Measurements from ENCODE around the gene MAD1L1.

Gene MAD1L1

GRCh38 chr7:1853986-1854865 lies 378.5 kb downstream of the MAD1L1 start:
- no peak overlapping the region for H3K23ac ChIP-seq (ENCODE audit: low read length in 2 of 2)

GRCh38 chr7:1853431-1853985 lies 379.2 kb downstream of the MAD1L1 start:
- Histone ChIP-seq H3K4me1 (ENCODE audit: control insufficient read depth, insufficient read depth, low read depth, low read length) (peaks cover 6% of the 10 kb centered on the region), H2BK5ac (ENCODE audit: low read depth, low read length, poor library complexity, severe bottlenecking) (no peak overlapping the region), H3K18ac (ENCODE audit: low read depth in 1 of 2, low read length in 2 of 2) (no peak overlapping the region), H3K4me3 (ENCODE audit: insufficient read depth in 1 of 2, low read depth in 1 of 2, low read length in 2 of 2) (no peak overlapping the region), H3K23ac (ENCODE audit: low read length in 2 of 2) (no peak overlapping the region), H2BK15ac (ENCODE audit: low read depth, poor library complexity, severe bottlenecking) (no peak overlapping the region), H4K91ac (ENCODE audit: low read length) (no peak overlapping the region), H3K9ac (ENCODE audit: low read length) (no peak overlapping the region), H3K4me2 (ENCODE audit: low read length, poor library complexity, severe bottlenecking) (no peak overlapping the region), H4K8ac (ENCODE audit: low read length) (no peak overlapping the region), H2AK5ac (ENCODE audit: low read length, severe bottlenecking) (no peak overlapping the region), H3K9me3 (ENCODE audit: control insufficient read depth, low read length) (no peaks in the 10 kb centered on the region), H3K79me1 (replicated peaks; ENCODE audit: low read length, poor library complexity, severe bottlenecking) (no peaks in the 10 kb centered on the region), H3K14ac (ENCODE audit: low read length in 2 of 2) (peak overlapping the region in 1 of 2 experiments; percentile 37), H3K27me3 (ENCODE audit: control insufficient read depth in 1 of 2, insufficient read depth in 1 of 2, low read length in 2 of 2) (no peaks in the 10 kb centered on the region), H2AFZ (ENCODE audit: low read depth, low read length) (no peak overlapping the region), H2BK12ac (ENCODE audit: low read length in 2 of 2) (no peak overlapping the region), H3K4ac (ENCODE audit: low read depth in 1 of 2, low read length in 2 of 2) (no peak overlapping the region), H2BK120ac (ENCODE audit: low read depth, low read length) (no peak overlapping the region), H3K36me3 (ENCODE audit: control insufficient read depth in 1 of 2, insufficient read depth in 2 of 2, low read depth in 1 of 2, low read length in 2 of 2) (peaks cover 0 to 24% of the 10 kb centered on the region in 2 experiments), H3K27ac (ENCODE audit: low read length, poor library complexity, severe bottlenecking) (no peak overlapping the region)
- 84% methylated on average over 18 of the region's 18 CpGs for WGBS
- DNase-seq: no peak

More at GRCh38 chr7:1853986-1854865, 378.5 kb downstream of the MAD1L1 start:
- H3K18ac ChIP-seq (ENCODE audit: low read depth in 1 of 2, low read length in 2 of 2): no peak overlapping the region
- H2AK5ac ChIP-seq (ENCODE audit: low read length, severe bottlenecking): no peak overlapping the region
- H3K79me1 ChIP-seq (replicated peaks; ENCODE audit: low read length, poor library complexity, severe bottlenecking): no peaks in the 10 kb centered on the region
- H2BK12ac ChIP-seq (ENCODE audit: low read length in 2 of 2): no peak overlapping the region
- peaks cover 0 to 26% of the 10 kb centered on the region in 2 experiments for H3K36me3 ChIP-seq (ENCODE audit: control insufficient read depth in 1 of 2, insufficient read depth in 2 of 2, low read depth in 1 of 2, low read length in 2 of 2)
- no peaks in the 10 kb centered on the region for H3K9me3 ChIP-seq (ENCODE audit: control insufficient read depth, low read length)
- no peak overlapping the region for H2BK15ac ChIP-seq (ENCODE audit: low read depth, poor library complexity, severe bottlenecking)
- H2BK5ac ChIP-seq (ENCODE audit: low read depth, low read length, poor library complexity, severe bottlenecking): no peak overlapping the region
- H3K4me2 ChIP-seq (ENCODE audit: low read length, poor library complexity, severe bottlenecking): no peak overlapping the region
- no peak overlapping the region for H3K9ac ChIP-seq (ENCODE audit: low read length)
- H4K8ac ChIP-seq (ENCODE audit: low read length): no peak overlapping the region
- H3K14ac ChIP-seq (ENCODE audit: low read length in 2 of 2): no peak overlapping the region
- H3K4ac ChIP-seq (ENCODE audit: low read depth in 1 of 2, low read length in 2 of 2): no peak overlapping the region
- no peak overlapping the region for H3K4me3 ChIP-seq (ENCODE audit: insufficient read depth in 1 of 2, low read depth in 1 of 2, low read length in 2 of 2)
- H3K27ac ChIP-seq (ENCODE audit: low read length, poor library complexity, severe bottlenecking): no peak overlapping the region
- no peak overlapping the region for H2AFZ ChIP-seq (ENCODE audit: low read depth, low read length)
- no peak for DNase-seq
- WGBS: 91% methylated on average over 38 of the region's 38 CpGs
- peaks cover 6% of the 10 kb centered on the region for H3K4me1 ChIP-seq (ENCODE audit: control insufficient read depth, insufficient read depth, low read depth, low read length)
- H3K27me3 ChIP-seq (ENCODE audit: control insufficient read depth in 1 of 2, insufficient read depth in 1 of 2, low read length in 2 of 2): no peaks in the 10 kb centered on the region
- H2BK120ac ChIP-seq (ENCODE audit: low read depth, low read length): no peak overlapping the region
- H4K91ac ChIP-seq (ENCODE audit: low read length): no peak overlapping the region

GRCh38 chr7:1852517-1853430 lies 380.0 kb downstream of the MAD1L1 start:
- H3K9ac ChIP-seq (ENCODE audit: low read length): no peak overlapping the region
- H2BK15ac ChIP-seq (ENCODE audit: low read depth, poor library complexity, severe bottlenecking): no peak overlapping the region
- no peak overlapping the region for H3K4me3 ChIP-seq (ENCODE audit: insufficient read depth in 1 of 2, low read depth in 1 of 2, low read length in 2 of 2)
- H3K4me2 ChIP-seq (ENCODE audit: low read length, poor library complexity, severe bottlenecking): no peak overlapping the region
- no peak overlapping the region for H2BK12ac ChIP-seq (ENCODE audit: low read length in 2 of 2)
- H3K27ac ChIP-seq (ENCODE audit: low read length, poor library complexity, severe bottlenecking): no peak overlapping the region
- peak overlapping the region; percentile 16 for H4K91ac ChIP-seq (ENCODE audit: low read length)
- peaks cover under 1% of the 10 kb centered on the region for H3K79me1 ChIP-seq (replicated peaks; ENCODE audit: low read length, poor library complexity, severe bottlenecking)
- no peak overlapping the region for H3K23ac ChIP-seq (ENCODE audit: low read length in 2 of 2)
- no peak overlapping the region for H2AK5ac ChIP-seq (ENCODE audit: low read length, severe bottlenecking)
- H4K8ac ChIP-seq (ENCODE audit: low read length): no peak overlapping the region
- DNase-seq: no peak
- H3K18ac ChIP-seq (ENCODE audit: low read depth in 1 of 2, low read length in 2 of 2): no peak overlapping the region
- no peaks in the 10 kb centered on the region for H3K27me3 ChIP-seq (ENCODE audit: control insufficient read depth in 1 of 2, insufficient read depth in 1 of 2, low read length in 2 of 2)
- no peaks in the 10 kb centered on the region for H3K9me3 ChIP-seq (ENCODE audit: control insufficient read depth, low read length)
- no peak overlapping the region for H2AFZ ChIP-seq (ENCODE audit: low read depth, low read length)
- no peak overlapping the region for H3K4ac ChIP-seq (ENCODE audit: low read depth in 1 of 2, low read length in 2 of 2)
- H3K14ac ChIP-seq (ENCODE audit: low read length in 2 of 2): peak overlapping the region in 1 of 2 experiments; percentile 29
- H2BK120ac ChIP-seq (ENCODE audit: low read depth, low read length): no peak overlapping the region
- H2BK5ac ChIP-seq (ENCODE audit: low read depth, low read length, poor library complexity, severe bottlenecking): no peak overlapping the region
- H3K36me3 ChIP-seq (ENCODE audit: control insufficient read depth in 1 of 2, insufficient read depth in 2 of 2, low read depth in 1 of 2, low read length in 2 of 2): peaks cover 0 to 22% of the 10 kb centered on the region in 2 experiments
- H3K4me1 ChIP-seq (ENCODE audit: control insufficient read depth, insufficient read depth, low read depth, low read length): peaks cover 6% of the 10 kb centered on the region
- WGBS: 94% methylated on average over 38 of the region's 40 CpGs

Measured in mesenchymal stem cell (in vitro differentiated cells and primary cell).